GM18868 (cell line): ENCODE results near the gene ZNF556.

Experiments
- ATAC-seq: cut with Tn5 transposase; IDR thresholded peaks from one replicate; pipeline ENCODE4 v1.9.1; 2021; ENCODE audit warnings: mild to moderate bottlenecking, moderate library complexity; ENCODE audit not compliant: unreplicated experiment

ZNF556 gene

GRCh38 chr19:2867025-2867991, at the start of gene ZNF556:
TSS of gene ZNF556 (plus strand) at chr19:2867335. CDS start at chr19:2867422, 87 bp downstream.
- no peak for ATAC-seq

GRCh38 chr19:2819540-2820111, 47.5 kb upstream of the ZNF556 start, which contains the start of gene ZNF554:
TSS of gene ZNF554 (plus strand) at chr19:2819868. CDS start at chr19:2820072, 204 bp downstream.
- peak; percentile 81 for ATAC-seq

GRCh38 chr19:2820112-2820702, 46.9 kb upstream of the ZNF556 start:
- no peak for ATAC-seq

GRCh38 chr19:2822846-2823245, 44.3 kb upstream of the ZNF556 start:
- no peak for ATAC-seq

- no peak for ATAC-seq
These were observed 43.5 kb upstream of the ZNF556 start for GRCh38 chr19:2823646-2824045.

- ATAC-seq = no peak
These were observed 43.0 kb upstream of the ZNF556 start for GRCh38 chr19:2824129-2824528.

GRCh38 chr19:2827022-2827421, 40.1 kb upstream of the ZNF556 start:
- no peak for ATAC-seq

- no peak for ATAC-seq
These were observed 39.2 kb upstream of the ZNF556 start for GRCh38 chr19:2827840-2828489.

- no peak for ATAC-seq
These were observed 32.8 kb upstream of the ZNF556 start for GRCh38 chr19:2834294-2834871.

GRCh38 chr19:2837430-2837829, 29.7 kb upstream of the ZNF556 start:
- ATAC-seq = no peak

GRCh38 chr19:2840794-2841791, 26.0 kb upstream of the ZNF556 start, which contains the start of gene ZNF555:
TSS of gene ZNF555 (plus strand) at chr19:2841475. CDS start at chr19:2841573, 98 bp downstream.
- ATAC-seq = peak; percentile 93

GRCh38 chr19:2841855-2842574, 25.1 kb upstream of the ZNF556 start:
- ATAC-seq = peak; percentile 5

GRCh38 chr19:2845107-2845506, 22.0 kb upstream of the ZNF556 start:
- ATAC-seq = no peak

GRCh38 chr19:2846180-2846894, 20.8 kb upstream of the ZNF556 start:
- no peak for ATAC-seq

- no peak for ATAC-seq
These were observed 19.6 kb upstream of the ZNF556 start for GRCh38 chr19:2847507-2847906.

- no peak for ATAC-seq
These were observed 18.5 kb upstream of the ZNF556 start for GRCh38 chr19:2848616-2849015.

GRCh38 chr19:2850256-2850925, 16.7 kb upstream of the ZNF556 start:
- no peak for ATAC-seq

GRCh38 chr19:2852598-2852997, 14.5 kb upstream of the ZNF556 start:
- ATAC-seq = no peak
